Esophagus squamous epithelium (tissue), 4 donors: ENCODE measurements around the gene GGT7.
"Not testable (repeated sequence)": the region's sequence is repeated elsewhere in the genome, so short reads cannot be mapped to it uniquely, and the experiment has no call there.

ENCODE experiments used
- POLR2A ChIP-seq, 4 donors: fragments of 450-650 bp; IDR thresholded peaks; one replicate each; pipeline ENCODE4 v1.6.1; 2017; ENCODE audit warnings: antibody characterized with exemption in 4 of 4, mild to moderate bottlenecking in 4 of 4, moderate library complexity in 3 of 4
- TF ChIP-seq, protein P1 (sequence below), 6 experiments: fragments of 450-650 bp in 4 of 6; fragments of 200-600 bp in 2 of 6; sonication (generic) in 2 of 6; IDR thresholded peaks; one replicate each; pipeline ENCODE4 v1.5.1; 2016 to 2019; ENCODE audit warnings: antibody characterized with exemption in 6 of 6, mild to moderate bottlenecking in 4 of 6, moderate library complexity in 4 of 6

DNA sequence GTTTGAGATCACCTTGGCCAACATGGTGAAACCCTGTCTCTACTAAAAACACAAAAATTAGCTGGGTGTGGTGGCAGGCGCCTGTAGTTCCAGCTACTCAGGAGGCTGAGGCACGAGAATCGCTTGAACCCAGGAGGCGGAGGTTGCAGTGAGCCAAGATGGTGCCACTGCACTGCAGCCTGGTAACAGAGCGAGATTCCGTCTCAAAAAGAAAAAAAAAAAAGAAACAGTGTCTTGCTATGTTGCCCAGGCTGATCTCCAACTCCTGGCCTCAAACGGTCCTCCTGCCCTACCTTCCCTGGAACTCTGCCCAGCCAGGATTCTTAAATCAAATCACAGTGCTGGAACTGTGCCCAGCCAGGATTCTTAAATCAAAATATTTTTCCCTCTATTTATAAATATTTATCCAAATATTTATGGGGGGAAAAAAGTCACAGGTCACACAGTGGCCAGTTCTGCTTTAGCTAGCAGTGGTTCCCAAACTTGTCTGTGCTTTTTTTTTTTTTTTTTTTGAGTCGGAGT lies 64.7 kb downstream of the GGT7 start:
- TF ChIP-seq, protein P1, sequence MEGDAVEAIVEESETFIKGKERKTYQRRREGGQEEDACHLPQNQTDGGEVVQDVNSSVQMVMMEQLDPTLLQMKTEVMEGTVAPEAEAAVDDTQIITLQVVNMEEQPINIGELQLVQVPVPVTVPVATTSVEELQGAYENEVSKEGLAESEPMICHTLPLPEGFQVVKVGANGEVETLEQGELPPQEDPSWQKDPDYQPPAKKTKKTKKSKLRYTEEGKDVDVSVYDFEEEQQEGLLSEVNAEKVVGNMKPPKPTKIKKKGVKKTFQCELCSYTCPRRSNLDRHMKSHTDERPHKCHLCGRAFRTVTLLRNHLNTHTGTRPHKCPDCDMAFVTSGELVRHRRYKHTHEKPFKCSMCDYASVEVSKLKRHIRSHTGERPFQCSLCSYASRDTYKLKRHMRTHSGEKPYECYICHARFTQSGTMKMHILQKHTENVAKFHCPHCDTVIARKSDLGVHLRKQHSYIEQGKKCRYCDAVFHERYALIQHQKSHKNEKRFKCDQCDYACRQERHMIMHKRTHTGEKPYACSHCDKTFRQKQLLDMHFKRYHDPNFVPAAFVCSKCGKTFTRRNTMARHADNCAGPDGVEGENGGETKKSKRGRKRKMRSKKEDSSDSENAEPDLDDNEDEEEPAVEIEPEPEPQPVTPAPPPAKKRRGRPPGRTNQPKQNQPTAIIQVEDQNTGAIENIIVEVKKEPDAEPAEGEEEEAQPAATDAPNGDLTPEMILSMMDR (IDR thresholded peaks at IDR 0.05): not testable (repeated sequence)
- not testable (repeated sequence) for TF ChIP-seq POLR2A (IDR thresholded peaks at IDR 0.05)
